Upper lobe of left lung (tissue), 4 donors: ENCODE measurements around the gene SLC39A2.

Source experiments
- EP300 ChIP-seq, 4 donors: sonication (generic); formaldehyde crosslinking; IDR thresholded peaks; one replicate each; pipeline ENCODE4 v1.5.1; 2017; ENCODE audit warnings: antibody characterized with exemption in 4 of 4, control low read depth in 2 of 4
- POLR2A ChIP-seq, 4 donors: fragments of 450-650 bp; IDR thresholded peaks; one replicate each; pipeline ENCODE4 v1.5.1; 2016 to 2017; ENCODE audit warnings: antibody characterized with exemption in 4 of 4, mild to moderate bottlenecking in 2 of 4
- POLR2AphosphoS5 ChIP-seq, 2 donors: sonication (generic); formaldehyde crosslinking; IDR thresholded peaks; one replicate each; pipeline ENCODE4 v1.5.1; 2017; ENCODE audit warnings: antibody characterized with exemption in 2 of 2
- TF ChIP-seq, protein P1 (sequence below), 6 experiments: fragments of 450-650 bp in 4 of 6; fragments of 200-600 bp in 2 of 6; sonication (generic) in 2 of 6; IDR thresholded peaks; one replicate each; pipeline ENCODE4 v1.5.1; 2016 to 2019; ENCODE audit warnings: antibody characterized with exemption in 6 of 6

DNA sequence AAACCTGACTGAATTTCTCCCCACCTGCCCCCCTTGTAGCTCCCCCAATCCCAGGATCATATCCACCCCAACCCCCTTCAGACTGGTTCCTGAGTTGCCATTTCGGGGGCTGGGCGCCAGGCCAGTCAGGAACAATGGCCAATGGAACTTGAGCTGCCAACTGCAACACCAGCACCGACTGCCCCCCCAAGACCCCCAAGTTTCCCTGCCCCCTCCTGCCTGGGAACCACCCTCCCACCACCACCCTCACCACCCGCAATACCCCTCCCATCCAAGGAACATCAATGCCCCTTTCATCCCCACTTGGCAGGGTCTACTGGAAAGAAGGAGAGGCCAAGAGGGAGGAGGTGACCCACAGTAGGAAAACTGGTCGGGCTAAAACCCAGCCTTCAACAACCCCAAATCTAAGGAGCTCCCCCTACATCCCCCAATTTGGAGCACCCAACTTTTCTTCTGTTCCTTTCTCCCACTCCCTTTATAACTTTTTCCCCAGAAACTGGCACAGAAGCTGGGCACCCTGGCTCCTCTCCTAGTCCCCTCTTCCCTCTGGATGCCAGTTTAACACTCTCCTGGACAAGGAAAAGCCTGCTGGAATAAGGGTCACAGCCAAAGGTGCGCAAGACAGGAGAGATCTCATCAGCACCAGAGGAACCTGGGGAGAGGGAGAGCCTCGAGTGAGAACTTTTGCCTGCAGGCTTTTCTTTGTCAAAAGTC lies 27.3 kb downstream of the SLC39A2 start:
- TF ChIP-seq, protein P1, sequence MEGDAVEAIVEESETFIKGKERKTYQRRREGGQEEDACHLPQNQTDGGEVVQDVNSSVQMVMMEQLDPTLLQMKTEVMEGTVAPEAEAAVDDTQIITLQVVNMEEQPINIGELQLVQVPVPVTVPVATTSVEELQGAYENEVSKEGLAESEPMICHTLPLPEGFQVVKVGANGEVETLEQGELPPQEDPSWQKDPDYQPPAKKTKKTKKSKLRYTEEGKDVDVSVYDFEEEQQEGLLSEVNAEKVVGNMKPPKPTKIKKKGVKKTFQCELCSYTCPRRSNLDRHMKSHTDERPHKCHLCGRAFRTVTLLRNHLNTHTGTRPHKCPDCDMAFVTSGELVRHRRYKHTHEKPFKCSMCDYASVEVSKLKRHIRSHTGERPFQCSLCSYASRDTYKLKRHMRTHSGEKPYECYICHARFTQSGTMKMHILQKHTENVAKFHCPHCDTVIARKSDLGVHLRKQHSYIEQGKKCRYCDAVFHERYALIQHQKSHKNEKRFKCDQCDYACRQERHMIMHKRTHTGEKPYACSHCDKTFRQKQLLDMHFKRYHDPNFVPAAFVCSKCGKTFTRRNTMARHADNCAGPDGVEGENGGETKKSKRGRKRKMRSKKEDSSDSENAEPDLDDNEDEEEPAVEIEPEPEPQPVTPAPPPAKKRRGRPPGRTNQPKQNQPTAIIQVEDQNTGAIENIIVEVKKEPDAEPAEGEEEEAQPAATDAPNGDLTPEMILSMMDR (IDR thresholded peaks at IDR 0.05) = no peak
- TF ChIP-seq EP300 (IDR thresholded peaks at IDR 0.05) = no peak
- TF ChIP-seq POLR2AphosphoS5 (IDR thresholded peaks at IDR 0.05) = no peak
- TF ChIP-seq POLR2A (IDR thresholded peaks at IDR 0.05) = no peak
